DMS 273 treated with DMSO at 0.1 percent for 48 hours (cell line): ENCODE data around the gene ITGA3.
A peak's percentile ranks its signal among the peaks of the same experiment; 100 is the strongest.
"Not testable (repeated sequence)": the region's sequence is repeated elsewhere in the genome, so short reads cannot be mapped to it uniquely, and the experiment has no call there.

Experiments used
- DNase-seq: peaks from one replicate; lab custom pipeline; 2025; lab: John Stamatoyannopoulos, UW

ITGA3 gene

DNA sequence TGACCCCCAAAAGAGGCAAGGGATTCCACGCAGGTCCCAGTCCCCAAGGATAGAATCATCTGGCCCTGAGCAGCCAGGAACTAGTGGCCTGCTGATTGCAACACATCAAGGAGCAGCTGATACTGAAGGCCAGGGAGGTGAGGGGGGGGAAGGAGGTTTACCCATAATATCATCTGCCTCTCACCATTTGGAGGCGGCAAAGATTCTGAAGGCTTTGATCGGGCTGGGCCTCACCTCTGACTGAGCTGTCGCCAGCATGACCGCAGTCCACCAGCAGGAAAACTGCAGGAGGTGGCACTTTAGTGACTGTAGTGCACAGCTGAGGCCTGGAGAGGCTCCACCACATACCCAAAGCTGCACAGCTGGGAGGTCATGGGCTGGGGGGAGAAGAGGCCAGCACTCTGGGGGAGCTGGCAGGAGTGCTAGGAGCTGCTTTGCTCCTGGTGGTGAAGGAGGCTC lies 20.5 kb upstream of the ITGA3 start:
- no peak for DNase-seq

DNA sequence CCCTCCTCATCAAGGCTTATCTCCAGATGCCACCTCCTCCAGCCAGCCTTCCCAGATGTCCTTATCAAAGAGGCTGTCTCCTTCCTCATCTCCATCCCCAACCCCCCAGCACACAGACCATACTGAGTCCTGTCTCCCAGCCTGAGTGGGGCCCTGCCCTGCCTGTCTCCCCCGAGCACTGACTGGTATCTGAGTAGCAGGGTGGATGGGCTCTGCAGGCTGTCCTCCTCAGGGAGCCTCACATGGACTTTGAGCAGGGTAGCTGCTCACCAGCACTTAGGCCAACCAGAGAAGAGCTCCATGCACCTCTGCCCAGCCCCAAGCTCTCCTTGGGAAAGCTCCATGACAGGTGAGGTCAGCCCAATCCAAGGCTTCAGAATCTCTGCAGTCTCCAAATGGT lies 20.0 kb upstream of the ITGA3 start:
- DNase-seq = no peak

DNA sequence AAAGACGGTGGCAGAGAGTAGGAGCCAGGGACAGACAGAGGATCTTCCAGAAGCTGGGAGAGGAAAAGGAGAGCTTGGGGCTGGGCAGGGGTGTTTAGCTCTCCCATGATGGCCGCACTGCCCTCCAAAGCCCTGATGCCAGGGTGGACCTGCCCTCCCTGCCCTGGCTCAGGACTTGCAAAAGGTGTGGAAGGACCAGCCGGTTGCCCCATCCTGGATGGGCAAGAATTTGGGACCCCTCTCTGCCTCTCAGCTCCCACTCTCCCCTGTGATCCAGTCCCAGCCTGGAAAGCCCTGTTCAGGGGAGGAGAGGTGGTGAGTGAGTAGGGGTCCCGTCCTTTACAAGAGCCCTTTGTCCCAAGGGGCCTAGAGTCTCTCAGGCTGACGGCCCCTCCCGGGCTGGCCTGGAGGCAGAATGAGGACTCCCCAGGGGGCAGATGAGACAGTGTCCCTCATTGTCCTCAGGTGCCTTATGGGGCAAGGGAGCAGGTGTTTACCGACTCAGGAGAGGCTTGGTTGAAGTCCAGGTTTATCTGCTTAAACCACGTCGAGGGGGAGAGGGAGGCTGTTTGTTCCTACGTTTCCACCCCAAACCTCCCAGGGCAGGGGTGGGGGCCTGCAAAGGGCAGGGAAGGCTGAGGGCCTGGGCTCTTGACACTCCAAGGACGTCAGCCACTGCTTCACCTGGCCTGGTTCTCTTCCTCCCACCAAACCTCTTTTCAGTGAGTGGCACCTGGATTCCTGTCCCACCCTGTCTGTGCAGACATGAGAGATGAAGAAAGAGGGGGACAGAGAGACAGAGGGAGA lies 19.3 kb upstream of the ITGA3 start:
- no peak for DNase-seq

DNA sequence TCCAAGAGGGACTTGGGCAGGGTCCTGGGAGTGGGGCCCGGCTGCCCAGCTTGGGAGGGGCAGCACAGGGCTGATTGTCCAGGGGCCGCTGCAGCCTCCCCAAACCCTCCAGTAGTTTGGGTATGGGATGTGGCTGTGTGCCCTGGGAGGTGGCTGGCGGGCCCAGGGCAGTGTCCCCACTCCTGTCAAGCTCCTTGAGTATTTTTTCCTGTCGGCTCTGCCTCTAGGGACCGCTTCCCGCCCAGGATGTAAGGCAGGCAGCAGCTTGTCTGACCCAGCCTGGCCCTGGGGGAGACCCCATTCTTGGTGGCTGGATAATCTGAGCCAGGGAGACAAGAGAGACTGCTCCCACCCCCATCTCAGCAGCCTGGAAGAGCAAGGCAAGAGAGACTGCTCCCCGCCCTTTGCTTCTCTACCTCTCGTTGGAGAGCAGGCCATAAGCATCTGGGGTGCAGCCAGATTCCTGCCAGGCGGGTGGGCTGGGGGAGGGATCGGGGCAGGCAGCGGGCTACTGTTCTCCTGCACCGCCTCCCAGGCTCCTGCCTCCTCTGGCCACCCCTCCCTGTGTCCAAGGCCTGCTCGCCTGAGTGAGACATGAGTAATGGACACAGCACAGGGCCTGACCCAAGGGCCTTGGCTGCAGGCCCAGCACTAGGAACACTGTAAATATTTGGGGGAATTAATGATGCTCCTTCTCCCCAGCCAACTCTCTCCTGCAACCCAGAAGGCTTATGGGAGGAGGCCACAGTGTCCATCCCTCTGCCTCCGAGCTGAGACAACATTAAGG lies 18.4 kb upstream of the ITGA3 start:
- no peak for DNase-seq

DNA sequence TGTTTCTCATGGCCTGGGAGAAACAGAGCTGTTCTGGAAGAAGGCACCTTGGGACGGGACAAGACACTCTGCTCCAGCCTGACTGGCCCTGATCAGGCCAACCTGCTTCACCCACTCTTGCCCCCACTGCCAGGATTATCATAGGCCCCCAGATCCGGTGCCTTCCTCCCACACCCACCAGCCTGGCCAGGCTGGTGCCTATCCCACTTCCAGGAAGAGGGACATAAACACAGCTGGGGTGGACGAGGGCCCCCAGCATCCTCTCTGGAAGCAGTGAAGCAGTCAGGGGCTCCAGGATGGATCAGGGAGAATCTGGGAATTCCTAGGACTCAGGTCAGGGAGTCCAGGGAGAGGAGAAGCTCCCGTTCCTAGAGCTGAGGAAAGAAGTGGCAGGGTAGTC lies 16.9 kb upstream of the ITGA3 start:
- no peak for DNase-seq

DNA sequence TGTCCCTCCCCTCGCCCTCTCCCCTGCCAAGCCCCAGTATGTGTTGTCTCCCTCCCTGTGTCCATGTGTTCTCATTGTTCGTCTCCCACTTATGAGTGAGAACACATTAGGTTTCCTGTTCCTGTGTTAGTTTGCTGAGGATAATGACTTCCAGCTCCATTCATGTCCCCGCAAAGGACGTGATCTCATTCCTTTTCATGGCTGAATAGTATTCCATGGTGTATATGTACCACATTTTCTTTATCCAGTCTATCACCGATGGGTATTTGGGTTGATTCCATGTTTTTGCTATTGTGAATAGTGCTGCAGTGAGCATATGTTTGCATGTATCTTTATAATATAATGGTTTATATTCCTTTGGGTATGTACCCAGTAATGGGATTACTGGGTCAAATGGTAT lies 15.4 kb upstream of the ITGA3 start:
- not testable (repeated sequence) for DNase-seq

DNA sequence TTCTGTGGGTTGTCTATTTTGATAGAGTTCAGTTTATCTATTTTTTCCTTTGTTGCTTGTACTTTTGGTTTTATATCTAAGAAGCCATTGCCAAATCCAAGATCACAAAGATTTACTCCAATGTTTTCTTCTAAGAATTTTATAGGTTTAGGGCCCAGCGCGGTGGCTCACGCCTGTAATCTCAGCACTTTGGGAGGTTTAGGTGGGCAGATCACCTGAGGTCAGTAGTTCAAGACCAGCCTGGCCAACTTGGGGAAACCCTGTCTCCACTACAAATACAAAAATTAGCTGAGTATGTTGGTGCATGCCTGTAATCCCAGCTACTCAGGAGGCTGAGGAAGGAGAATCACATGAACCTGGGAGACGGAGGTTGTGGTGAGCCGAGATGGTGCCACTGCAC lies 13.7 kb upstream of the ITGA3 start:
- no peak for DNase-seq

DNA sequence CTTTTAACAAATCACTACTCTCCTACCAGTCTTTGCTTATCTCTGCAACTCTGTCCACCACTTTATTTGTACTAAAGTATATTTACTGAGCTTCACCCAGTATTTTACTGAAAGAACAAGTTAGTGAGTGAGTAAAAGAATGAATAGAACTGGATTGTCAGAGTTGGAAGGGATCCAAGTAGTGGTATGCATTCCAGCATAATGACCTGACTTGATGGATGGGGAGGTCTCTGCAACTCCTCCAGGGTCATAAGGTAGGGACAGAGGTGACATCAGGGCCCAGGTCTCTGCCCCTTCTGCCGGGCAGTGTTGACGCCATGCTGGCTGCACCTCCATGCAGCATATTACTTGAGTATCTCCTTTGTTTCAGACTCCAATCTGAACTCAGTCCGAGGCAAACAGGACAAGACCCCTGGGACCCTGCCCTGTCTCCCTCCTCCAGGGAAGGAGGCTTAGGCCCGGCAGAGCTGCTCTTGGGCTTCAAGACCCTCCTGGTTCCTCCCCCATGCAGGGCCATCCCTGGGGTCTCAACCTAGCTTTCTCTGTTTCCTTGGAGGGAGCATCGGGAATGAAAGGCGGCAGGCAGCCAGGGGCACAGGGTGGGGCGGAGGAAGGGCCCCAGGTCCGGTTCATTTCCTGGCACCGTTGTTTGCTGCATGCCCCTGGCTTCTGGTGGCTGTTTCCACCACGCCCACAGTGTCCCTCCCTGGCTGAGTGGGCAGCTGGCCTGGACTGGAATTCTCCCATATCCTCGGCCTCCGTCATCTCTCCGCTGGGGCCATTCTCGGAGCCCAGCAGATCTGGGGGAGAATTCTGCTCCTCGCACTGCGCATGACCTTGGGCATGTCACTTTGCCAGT lies 12.4 kb upstream of the ITGA3 start:
- DNase-seq = no peak

DNA sequence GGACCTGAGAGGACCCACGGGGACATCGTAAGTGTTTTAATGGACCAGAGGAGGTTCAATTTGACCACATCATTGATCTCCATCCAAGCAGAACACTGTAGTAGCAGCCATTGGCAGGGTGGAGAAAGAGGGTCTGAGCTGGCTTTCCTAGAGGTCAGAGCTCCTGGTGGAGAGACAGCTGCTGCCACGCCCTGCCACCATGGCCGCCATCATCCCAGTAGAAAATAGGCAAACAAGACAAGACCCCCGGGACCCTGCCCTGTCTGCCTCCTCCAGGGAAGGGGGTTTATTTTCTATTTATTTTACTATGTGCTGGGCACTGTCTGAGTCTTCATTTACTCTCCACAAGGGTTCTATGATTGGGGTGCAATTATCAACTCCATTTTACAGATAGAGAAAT lies 11.4 kb upstream of the ITGA3 start:
- DNase-seq = no peak

DNA sequence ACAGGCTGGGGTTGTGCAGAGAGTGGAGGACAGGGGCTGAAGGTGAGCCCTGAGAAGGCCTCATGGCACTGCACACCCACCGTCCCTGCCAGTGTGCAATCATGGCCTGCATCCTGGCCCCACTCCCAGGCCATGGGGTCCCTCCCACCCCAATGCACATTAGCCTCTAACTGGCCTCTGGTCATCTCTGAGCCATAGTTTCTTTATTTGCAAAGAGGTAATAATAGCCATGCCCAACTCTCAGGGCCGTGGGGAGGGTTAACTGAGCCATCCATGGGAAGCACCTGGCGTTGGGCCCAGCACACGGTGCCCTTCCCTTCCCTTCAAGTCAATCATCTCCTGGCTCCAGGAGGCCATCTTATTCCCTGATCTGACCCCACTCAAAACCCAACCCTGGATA lies 10.8 kb upstream of the ITGA3 start:
- no peak for DNase-seq

DNA sequence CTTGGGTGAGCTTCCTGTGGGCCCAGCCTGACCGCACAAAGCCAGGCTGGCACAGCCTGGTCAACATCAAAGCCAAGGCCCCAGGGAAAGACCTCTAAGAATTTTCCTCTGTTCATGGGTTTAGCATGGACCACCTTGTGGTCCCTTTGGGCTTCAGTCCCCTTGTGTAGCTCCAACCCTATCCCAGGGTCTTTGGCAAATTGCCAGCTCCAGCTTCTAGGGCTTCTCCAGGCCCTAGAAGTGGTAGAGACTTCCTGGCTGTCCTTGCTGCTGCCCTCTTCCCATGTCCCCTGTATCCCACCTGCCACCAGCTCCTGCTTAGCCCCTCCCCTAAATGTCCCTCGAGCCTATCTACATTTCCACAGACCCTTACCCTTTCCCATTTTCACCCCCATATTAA lies 9.7 kb upstream of the ITGA3 start:
- no peak for DNase-seq

DNA sequence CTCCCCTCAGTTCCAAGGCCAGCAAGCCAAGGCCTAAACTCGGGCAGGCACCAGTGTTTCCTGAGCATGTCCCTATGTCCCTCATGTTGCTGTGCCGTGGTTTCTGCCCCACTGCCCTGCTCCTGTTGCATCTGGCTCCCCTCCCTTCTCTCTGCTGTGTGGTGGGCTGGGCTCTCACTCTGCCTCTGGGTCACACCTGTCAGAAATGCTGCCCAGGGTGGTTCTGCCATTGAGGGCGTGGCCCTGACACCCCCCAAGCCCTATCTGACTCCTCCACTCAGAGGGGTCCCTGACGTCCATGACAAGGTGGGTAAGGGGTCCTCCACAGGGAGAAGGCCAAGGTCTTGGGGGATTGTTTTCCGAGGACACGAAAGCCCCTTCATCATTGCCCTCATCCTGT lies 9.2 kb upstream of the ITGA3 start:
- DNase-seq = no peak

DNA sequence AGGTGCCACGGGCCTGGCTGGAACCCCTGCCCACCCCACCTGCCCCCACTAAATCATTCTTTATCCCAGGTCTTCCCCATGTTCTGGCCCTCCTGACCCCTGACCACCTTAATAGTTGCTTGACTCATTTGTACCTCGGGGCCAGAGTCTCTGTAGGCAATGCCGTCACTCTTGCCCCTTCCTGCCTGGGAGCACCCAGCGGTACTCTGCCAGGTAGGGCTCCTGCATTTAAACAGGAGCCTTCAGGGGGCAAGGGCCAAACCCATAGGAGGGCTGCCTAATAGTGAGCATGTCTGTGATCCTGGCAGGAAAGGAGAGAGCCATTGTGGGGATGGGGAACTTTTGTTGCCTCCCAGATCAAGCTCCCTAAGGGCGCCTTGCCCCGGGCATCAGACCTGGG lies 8.8 kb upstream of the ITGA3 start:
- DNase-seq = no peak

DNA sequence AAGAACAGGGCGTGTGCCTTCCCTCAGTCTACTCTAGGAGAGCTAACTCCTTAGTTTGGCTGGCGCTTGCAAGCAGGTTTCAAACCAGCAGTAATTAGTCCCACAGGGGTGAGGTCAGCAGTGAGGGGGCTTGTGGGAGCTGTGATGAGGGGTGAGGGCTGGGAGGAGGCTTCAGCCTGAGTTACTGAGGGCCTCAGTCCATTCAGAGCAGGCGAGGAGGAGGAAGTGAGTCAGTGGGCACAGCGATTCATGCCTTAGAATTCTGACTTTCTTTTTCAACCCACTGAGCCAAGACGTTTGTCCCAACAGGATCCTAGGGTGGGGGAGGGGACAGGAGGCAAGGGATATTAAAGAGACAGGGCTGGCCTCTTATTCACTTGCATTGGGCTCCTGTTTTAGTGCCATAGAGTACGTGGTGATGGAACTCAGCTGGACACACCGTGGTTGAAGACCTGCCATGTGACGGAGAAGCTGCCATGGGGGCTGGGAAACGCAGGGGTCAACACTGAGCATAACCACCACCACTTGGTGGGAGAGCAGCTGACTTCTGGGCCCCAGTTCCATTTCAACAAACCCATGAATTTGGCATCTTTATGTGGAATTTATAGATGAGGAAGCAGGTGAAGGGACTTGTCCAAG lies 8.3 kb upstream of the ITGA3 start:
- DNase-seq = no peak

DNA sequence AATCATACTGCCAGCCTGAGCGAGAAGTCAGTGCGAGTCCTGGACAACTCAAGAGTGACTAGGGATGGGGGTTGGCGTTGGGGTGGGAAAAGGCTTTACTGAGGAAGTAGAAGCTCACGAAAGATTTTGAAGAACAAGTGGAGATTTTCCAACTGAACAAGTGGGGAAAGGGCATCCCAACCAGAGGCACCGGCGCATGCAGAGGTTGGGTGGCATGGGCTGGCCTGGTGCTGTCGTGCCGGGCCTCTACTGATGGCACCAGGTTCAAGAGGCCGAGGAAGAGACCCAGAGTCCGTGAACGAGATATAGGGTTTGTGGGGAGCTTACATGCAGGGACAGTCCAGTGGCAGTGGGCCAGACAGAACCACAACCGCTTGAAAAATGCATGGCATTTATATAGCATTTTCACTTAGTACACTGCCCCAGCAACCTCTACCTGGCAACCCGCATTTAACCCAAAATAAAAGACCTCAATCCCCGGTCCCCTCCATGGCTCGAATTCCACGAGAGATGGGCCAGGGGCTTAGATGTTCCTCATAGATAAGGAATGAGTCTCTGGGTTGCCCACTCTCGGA lies 7.7 kb upstream of the ITGA3 start:
- DNase-seq = no peak

DNA sequence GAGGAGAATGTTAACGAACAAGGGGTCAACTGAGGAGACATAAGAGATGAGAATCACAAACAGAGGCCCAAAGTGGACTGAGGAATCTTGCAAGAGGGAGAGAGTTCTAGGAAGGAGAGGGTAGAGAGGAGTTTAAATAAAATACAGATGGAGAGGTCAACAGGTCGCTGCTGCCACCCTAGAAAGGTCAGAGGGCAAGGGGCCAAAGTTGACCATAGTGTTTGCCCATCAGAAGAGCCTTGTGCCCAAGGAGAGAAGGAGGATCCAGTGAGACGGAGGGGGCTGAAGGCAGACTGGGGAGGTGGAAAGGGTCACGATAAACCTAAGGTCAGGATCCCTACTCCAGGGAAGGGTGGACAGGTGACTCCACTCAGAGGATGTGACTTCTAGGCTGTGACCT lies 6.9 kb upstream of the ITGA3 start:
- DNase-seq = no peak

DNA sequence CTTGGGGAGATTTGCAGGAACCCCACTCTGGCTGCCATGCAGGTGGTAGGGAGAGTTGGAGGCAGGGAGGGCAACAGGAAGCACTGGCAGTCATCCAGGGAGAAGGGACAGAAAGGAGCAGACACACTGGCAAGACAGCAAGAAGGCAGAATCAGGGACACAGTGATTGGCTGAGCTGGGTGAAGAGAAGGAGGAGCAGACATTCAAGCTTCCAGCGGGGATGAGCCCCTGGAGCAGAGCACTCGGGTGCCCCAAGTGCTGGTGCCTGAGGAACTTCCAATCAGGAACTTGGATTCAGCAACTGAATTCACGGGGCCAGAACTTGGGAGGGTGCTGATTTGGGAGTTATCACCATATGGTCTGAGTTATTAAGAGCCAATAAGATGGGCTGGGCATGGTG lies 6.3 kb upstream of the ITGA3 start:
- DNase-seq = peak; percentile 58

DNA sequence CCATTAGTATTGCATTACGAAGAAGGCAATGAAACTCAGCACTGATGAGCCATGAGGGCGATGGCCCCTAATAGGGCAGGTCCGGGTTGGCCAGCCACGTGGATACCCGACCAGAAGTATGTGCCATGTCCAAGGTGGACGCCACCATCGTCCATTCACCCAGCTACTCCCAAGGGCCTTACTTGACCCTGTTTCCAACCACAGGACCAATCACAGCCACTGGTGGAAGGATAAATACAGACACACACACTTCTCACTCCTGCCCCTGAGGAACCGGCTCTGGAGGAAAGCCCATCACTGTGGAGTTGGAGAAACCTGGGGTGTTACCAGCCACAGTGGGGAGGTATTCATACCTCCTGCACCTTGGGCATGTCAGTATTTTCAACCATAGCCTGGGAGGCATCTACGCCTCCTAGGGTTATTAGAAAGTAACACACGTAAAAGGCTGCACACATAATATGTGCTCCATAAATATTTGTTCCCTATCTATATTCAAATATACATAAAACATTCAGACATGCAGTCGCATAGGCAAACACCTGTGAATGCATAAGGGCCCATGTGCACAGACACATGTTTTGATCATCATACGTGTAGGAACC lies 5.4 kb upstream of the ITGA3 start:
- DNase-seq = no peak

DNA sequence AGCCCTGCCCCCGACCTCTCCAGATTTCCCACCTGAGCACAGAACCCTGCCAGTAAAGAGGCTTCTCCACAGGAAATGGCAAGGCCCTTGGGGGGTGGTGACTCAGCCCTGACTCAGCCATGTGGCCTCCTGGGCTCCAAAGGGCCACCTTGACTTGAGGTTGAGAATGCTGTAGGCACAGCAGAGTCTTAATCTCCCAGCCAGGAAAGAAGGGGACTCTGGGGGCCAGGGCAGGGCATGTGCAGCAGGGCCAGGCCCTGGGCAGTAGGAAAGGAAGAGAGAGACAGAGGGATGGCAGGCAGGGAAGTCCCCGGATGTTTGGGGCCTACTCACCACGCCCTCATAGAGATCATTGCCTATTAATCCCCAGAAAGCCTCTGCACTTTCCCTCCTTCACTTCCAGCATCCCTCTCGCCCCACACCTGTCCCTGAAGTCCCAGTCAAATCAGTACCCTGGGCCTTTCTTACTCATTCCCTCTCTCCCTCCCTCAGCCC lies 4.8 kb upstream of the ITGA3 start:
- DNase-seq = no peak

DNA sequence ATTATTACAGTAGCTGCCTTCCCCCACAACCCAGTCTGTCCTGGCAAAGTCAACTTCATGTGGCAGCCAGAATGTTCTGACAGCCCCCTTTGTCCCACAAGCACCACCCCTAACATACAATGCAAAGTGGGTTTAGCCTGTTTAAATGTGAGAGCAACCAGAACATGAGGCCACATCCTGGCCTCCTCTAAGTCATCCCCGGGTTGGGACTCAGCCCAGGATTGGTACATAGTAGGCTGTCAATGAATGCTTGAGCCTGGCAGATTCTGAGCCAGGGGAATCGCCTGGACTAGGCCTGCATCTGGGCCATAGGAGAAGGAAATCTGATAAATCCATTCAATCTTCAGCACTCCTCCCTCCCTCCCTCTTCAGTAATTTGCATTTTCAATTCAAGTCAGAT lies 4.3 kb upstream of the ITGA3 start:
- DNase-seq = no peak

DNA sequence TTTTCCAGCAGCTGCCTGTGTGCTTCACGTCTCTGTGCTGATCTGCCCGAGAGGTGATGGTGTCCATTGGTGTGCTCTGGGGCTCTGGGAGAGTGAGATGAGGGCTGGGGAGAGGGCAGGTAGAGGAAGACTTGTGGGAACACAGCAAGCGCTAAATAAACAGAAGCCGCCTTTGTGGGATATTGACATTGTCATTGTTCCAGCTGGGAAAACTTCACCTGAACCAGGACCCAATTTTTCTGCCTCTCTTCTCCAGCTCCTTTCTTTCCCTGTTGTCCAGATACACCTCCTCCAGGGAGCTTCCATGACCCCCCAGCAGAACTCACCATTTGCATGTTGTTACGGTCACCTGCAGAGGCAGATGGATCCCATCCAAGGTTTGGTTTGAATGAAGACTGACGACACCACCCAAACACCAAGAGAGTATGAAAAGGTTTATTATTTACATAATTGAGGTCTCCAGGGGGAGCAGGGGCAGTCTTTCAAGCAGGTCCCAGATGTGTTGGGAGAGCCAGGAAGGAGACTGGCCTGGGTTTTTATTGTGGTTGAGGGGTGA lies 3.6 kb upstream of the ITGA3 start:
- no peak for DNase-seq
